ENCODE measurements around the gene OR2V2. TPM values are rescaled to one million over a fixed set of nuclear protein-coding genes. Genes with fewer than 3 reads are reported as not detected.
"Not testable (repeated sequence)": the region's sequence is repeated elsewhere in the genome, so short reads cannot be mapped to it uniquely, and the experiment has no call there.

OR2V2 gene
- total and polyA plus RNA-seq, 2 donors (not counting 3 experiments of a cell fraction or from before 2014, with no cell fraction given) = not detected

- FAIRE-seq = no peak
- no peaks in the 10 kb centered on the region for H3K36me3 ChIP-seq (ENCODE audit: control insufficient read depth in 2 of 2, extremely low read depth in 1 of 2, insufficient read depth in 2 of 2, low read length in 2 of 2)
- ChIA-PET CTCF (interaction anchor here (0.7 to 2.0 kb wide), 7 partner anchors 10 to 315 kb away, joined by 3 to 11 read pairs (median 4); no protein-coding TSS in a partner anchor), POLR2A (no interaction called here)
- no peak overlapping the region for H3K27ac ChIP-seq (ENCODE audit: insufficient read depth, low read depth, low read length)
- intact Hi-C loops (cut with micrococcal nuclease) (no loop called here), dilution Hi-C loops (cut with MboI; ENCODE audit: extremely low pct_ligation_motif_present, low sequenced_read_pairs) (no loop called here)
- H3K9me3 ChIP-seq (replicated peaks; ENCODE audit: control insufficient read depth, insufficient read depth, low read length) = no peaks in the 10 kb centered on the region
- H3K9ac ChIP-seq (replicated peaks; ENCODE audit: extremely low read depth, insufficient read depth, low read length) = no peak overlapping the region
- no peaks in the 10 kb centered on the region for H4K20me1 ChIP-seq (replicated peaks; ENCODE audit: control insufficient read depth, extremely low read depth, insufficient read depth, low read length)
- peaks cover 8 to 15% of the 10 kb centered on the region in 2 experiments for H3K27me3 ChIP-seq (ENCODE audit: control insufficient read depth in 2 of 2, insufficient read depth in 2 of 2, low read length in 2 of 2)
- no peak overlapping the region for H3K4me2 ChIP-seq (ENCODE audit: insufficient read depth, low read length)
- H2AFZ ChIP-seq (ENCODE audit: low read depth, low read length) = no peak overlapping the region
- TF ChIP-seq EZH2 (IDR thresholded peaks at IDR 0.05; ENCODE audit: borderline replicate concordance, low read depth, low read length, severe bottlenecking) = peak; percentile 40
- no peak for TF ChIP-seq MYC (IDR thresholded peaks at IDR 0.05; ENCODE audit: low read depth, low read length)
- no peak for TF ChIP-seq FOS (IDR thresholded peaks at IDR 0.05; ENCODE audit: borderline replicate concordance, insufficient read depth, low read length)
- no peak overlapping the region for H3K4me3 ChIP-seq (replicated peaks in 1 of 3; ENCODE audit: insufficient read depth in 1 of 3, low read depth in 1 of 3, low read length in 3 of 3)
- H3K4me1 ChIP-seq (ENCODE audit: control insufficient read depth, extremely low read depth, insufficient read depth, low read length) = no peaks in the 10 kb centered on the region
- no TSS peak for BruUV-seq (replicated peaks)
- no peaks in the 10 kb centered on the region for H3K9me1 ChIP-seq (replicated peaks; ENCODE audit: control insufficient read depth, extremely low read depth, insufficient read depth, low read length)
- DNase-seq (ENCODE audit: low read depth, low spot score) = no peak
- no peaks in the 10 kb centered on the region for H3K79me2 ChIP-seq (ENCODE audit: control insufficient read depth, insufficient read depth, low read length)
Observed at GRCh38 chr5:181099602-181100086, 47.7 kb upstream of the OR2V2 start.

DNA sequence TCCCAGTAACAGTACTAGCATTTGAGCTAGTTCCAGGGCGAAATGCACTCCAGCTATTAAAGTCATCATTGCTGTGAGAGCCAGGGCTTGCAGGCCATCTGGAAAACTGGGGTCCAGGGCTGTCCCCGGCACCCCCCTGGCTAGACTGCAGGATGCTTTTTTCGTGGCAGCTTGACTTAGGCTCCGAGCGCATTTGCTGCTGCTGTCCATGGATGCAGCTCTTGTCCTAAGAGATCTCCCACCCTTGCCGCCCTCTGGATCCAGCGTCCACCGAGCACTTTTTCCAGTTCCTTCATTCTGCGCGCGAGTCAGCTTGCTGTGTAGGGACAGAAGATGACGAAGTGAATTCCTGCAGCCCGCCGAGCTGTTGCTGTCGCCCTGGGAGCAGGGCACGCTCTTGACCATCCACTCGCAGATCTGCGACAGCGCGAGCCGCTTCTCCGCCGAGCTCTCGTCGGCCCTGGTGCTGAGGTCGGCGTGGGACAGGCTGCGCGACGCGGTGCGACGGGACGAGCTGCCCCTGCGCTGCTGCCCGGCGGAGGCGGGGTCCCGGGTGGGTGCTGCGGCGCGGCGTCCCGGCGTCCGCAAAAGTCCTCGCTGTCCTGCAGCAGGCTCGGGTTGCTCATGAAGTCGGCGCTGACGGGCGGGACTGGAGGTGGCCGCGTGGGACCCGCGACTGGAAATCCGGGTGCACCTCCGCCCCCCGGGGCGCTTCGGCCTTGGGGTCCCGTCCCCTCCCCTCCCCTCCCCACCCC lies 47.1 kb upstream of the OR2V2 start:
- CTCF ChIA-PET = interaction anchor here (0.7 to 2.0 kb wide), 7 partner anchors 9 to 316 kb away, joined by 3 to 11 read pairs (median 4); no protein-coding TSS in a partner anchor
- Histone ChIP-seq H3K9me3 (replicated peaks; ENCODE audit: control insufficient read depth, insufficient read depth, low read length) (no peaks in the 10 kb centered on the region), H3K9ac (replicated peaks; ENCODE audit: extremely low read depth, insufficient read depth, low read length) (no peak overlapping the region), H2AFZ (ENCODE audit: low read depth, low read length) (no peak overlapping the region), H4K20me1 (replicated peaks; ENCODE audit: control insufficient read depth, extremely low read depth, insufficient read depth, low read length) (no peaks in the 10 kb centered on the region), H3K4me2 (ENCODE audit: insufficient read depth, low read length) (no peak overlapping the region), H3K4me1 (ENCODE audit: control insufficient read depth, extremely low read depth, insufficient read depth, low read length) (no peaks in the 10 kb centered on the region), H3K27ac (ENCODE audit: insufficient read depth, low read depth, low read length) (no peak overlapping the region), H3K9me1 (replicated peaks; ENCODE audit: control insufficient read depth, extremely low read depth, insufficient read depth, low read length) (no peaks in the 10 kb centered on the region), H3K27me3 (ENCODE audit: control insufficient read depth in 2 of 2, insufficient read depth in 2 of 2, low read length in 2 of 2) (peaks cover 8 to 17% of the 10 kb centered on the region in 2 experiments), H3K4me3 (replicated peaks in 1 of 3; ENCODE audit: insufficient read depth in 1 of 3, low read depth in 1 of 3, low read length in 3 of 3) (no peak overlapping the region), H3K36me3 (ENCODE audit: control insufficient read depth in 2 of 2, extremely low read depth in 1 of 2, insufficient read depth in 2 of 2, low read length in 2 of 2) (no peaks in the 10 kb centered on the region), H3K79me2 (ENCODE audit: control insufficient read depth, insufficient read depth, low read length) (no peaks in the 10 kb centered on the region)
- DNase-seq (ENCODE audit: low read depth, low spot score) = peak; percentile 5
- intact Hi-C loops (cut with micrococcal nuclease) (no loop called here), dilution Hi-C loops (cut with MboI; ENCODE audit: extremely low pct_ligation_motif_present, low sequenced_read_pairs) (no loop called here)
- FAIRE-seq = no peak
- POLR2A ChIA-PET = no interaction called here
- no TSS peak for BruUV-seq (replicated peaks)
- TF ChIP-seq GATA2 (IDR thresholded peaks at IDR 0.05; ENCODE audit: insufficient read depth, insufficient read length, low read depth, low read length) (no peak), EZH2 (IDR thresholded peaks at IDR 0.05; ENCODE audit: borderline replicate concordance, low read depth, low read length, severe bottlenecking) (peak; percentile 67)

- intact Hi-C loops (cut with micrococcal nuclease); H4K20me1 ChIP-seq (replicated peaks; ENCODE audit: control insufficient read depth, extremely low read depth, insufficient read depth, low read length); H3K4me3 ChIP-seq (replicated peaks in 1 of 3; ENCODE audit: insufficient read depth in 1 of 3, low read depth in 1 of 3, low read length in 3 of 3); H3K9me1 ChIP-seq (replicated peaks; ENCODE audit: control insufficient read depth, extremely low read depth, insufficient read depth, low read length); H3K79me2 ChIP-seq (ENCODE audit: control insufficient read depth, insufficient read depth, low read length); DNase-seq (ENCODE audit: low read depth, low spot score); FAIRE-seq; H3K4me1 ChIP-seq (ENCODE audit: control insufficient read depth, extremely low read depth, insufficient read depth, low read length); H3K36me3 ChIP-seq (ENCODE audit: control insufficient read depth in 2 of 2, extremely low read depth in 1 of 2, insufficient read depth in 2 of 2, low read length in 2 of 2); H3K9ac ChIP-seq (replicated peaks; ENCODE audit: extremely low read depth, insufficient read depth, low read length); H3K27ac ChIP-seq (ENCODE audit: insufficient read depth, low read depth, low read length); POLR2A ChIA-PET; dilution Hi-C loops (cut with MboI; ENCODE audit: extremely low pct_ligation_motif_present, low sequenced_read_pairs); H3K9me3 ChIP-seq (replicated peaks; ENCODE audit: control insufficient read depth, insufficient read depth, low read length); BruUV-seq (replicated peaks); H3K4me2 ChIP-seq (ENCODE audit: insufficient read depth, low read length); H2AFZ ChIP-seq (ENCODE audit: low read depth, low read length): not testable (repeated sequence)
- CTCF ChIA-PET = interaction anchor here (1.4 to 2.0 kb wide), 3 partner anchors 14 to 317 kb away, joined by 4 to 11 read pairs (median 10); no protein-coding TSS in a partner anchor
- H3K27me3 ChIP-seq (ENCODE audit: control insufficient read depth in 2 of 2, insufficient read depth in 2 of 2, low read length in 2 of 2) = peaks cover 8 to 17% of the 10 kb centered on the region in 2 experiments
Observed at GRCh38 chr5:181101030-181101641, 46.2 kb upstream of the OR2V2 start.

All from endothelial cell of umbilical vein (primary cell).